ENCODE measurements around the gene RPS19BP1.

RPS19BP1 gene

GRCh38 chr22:39488563-39489083 is 43.9 kb downstream of the RPS19BP1 start:
- no peak for DNase-seq

GRCh38 chr22:39487826-39488520 is 44.6 kb downstream of the RPS19BP1 start:
- DNase-seq = no peak

- DNase-seq = no peak
Observed at GRCh38 chr22:39486951-39487825, 45.4 kb downstream of the RPS19BP1 start.

- no peak for DNase-seq
Observed at GRCh38 chr22:39482768-39483167, 49.8 kb downstream of the RPS19BP1 start.

GRCh38 chr22:39481595-39481994 is 51.0 kb downstream of the RPS19BP1 start:
- no peak for DNase-seq

GRCh38 chr22:39481054-39481453 is 51.5 kb downstream of the RPS19BP1 start:
- DNase-seq = no peak

GRCh38 chr22:39480557-39480956 is 52.0 kb downstream of the RPS19BP1 start:
- DNase-seq = no peak

GRCh38 chr22:39479254-39479653 is 53.3 kb downstream of the RPS19BP1 start:
- no peak for DNase-seq
